HepG2 (cell line): ENCODE measurements around the gene ZNF865. TPM values are rescaled to one million over a fixed set of nuclear protein-coding genes. Genes with fewer than 3 reads are reported as not detected.

Experiments
- ASH2L ChIP-seq: fragments of 300-600, 200-600 bp; sonication (generic); IDR thresholded peaks from 2 replicates; pipeline ENCODE4 v1.7.0; 2017; ENCODE audit warnings: low read depth, mild to moderate bottlenecking, moderate library complexity, mixed read lengths, low read length; ENCODE audit not compliant: insufficient read length
- BHLHE40 ChIP-seq: IDR thresholded peaks from 2 replicates; pipeline ENCODE4 v1.6.1; 2011; ENCODE audit warnings: low read length, improper control_type of control experiment
- CCDC6 ChIP-seq: sonication (generic); formaldehyde crosslinking; IDR thresholded peaks from 2 replicates; pipeline ENCODE4 v1.8.1; 2022; ENCODE audit warnings: mild to moderate bottlenecking, missing genetic modification reagents, moderate library complexity
- ERF ChIP-seq: IDR thresholded peaks from 2 replicates; pipeline ENCODE4 v1.6.1; 2018; ENCODE audit warnings: missing biosample characterization, missing genetic modification reagents
- FOXA1 ChIP-seq, 2 experiments: fragments of 450-650 bp in 1 of 2; sonication (generic) in 1 of 2; formaldehyde crosslinking in 1 of 2; IDR thresholded peaks; 2 replicates each; pipeline versions ENCODE4 v1.4.0 to v1.6.1; 2016 to 2020; ENCODE audit warnings: missing genetic modification reagents in 1 of 2
- FOXC1 ChIP-seq: sonication (generic); formaldehyde crosslinking; IDR thresholded peaks from 2 replicates; pipeline ENCODE4 v1.8.0; 2022; ENCODE audit warnings: mild to moderate bottlenecking, missing genetic modification reagents, borderline replicate concordance
- GABPB1 ChIP-seq: IDR thresholded peaks from 2 replicates; pipeline ENCODE4 v1.6.1; 2016; ENCODE audit warnings: mild to moderate bottlenecking, missing genetic modification reagents, moderate library complexity, missing compliant biosample characterization
- HDAC1 ChIP-seq: sonication (generic); formaldehyde crosslinking; IDR thresholded peaks from 2 replicates; pipeline ENCODE4 v1.5.1; 2020; ENCODE audit warnings: mild to moderate bottlenecking, missing genetic modification reagents
- HMG20B ChIP-seq: conservative IDR thresholded peaks from 2 replicates; pipeline ENCODE4 v1.6.1; 2016; ENCODE audit warnings: missing genetic modification reagents, missing compliant biosample characterization
- JUND ChIP-seq: sonication (generic); formaldehyde crosslinking; IDR thresholded peaks from 2 replicates; pipeline ENCODE4 v1.8.0; 2022; ENCODE audit warnings: mild to moderate bottlenecking, missing genetic modification reagents
- MAFK ChIP-seq, 2 experiments: IDR thresholded peaks in 1 of 2; conservative IDR thresholded peaks in 1 of 2; 2 replicates each; pipeline ENCODE4 v1.6.1; 2011; ENCODE audit warnings: improper control_type of control experiment in 2 of 2, low read length in 2 of 2
- MIER2 ChIP-seq: IDR thresholded peaks from 2 replicates; pipeline ENCODE4 v1.6.1; 2016; ENCODE audit warnings: missing biosample characterization, missing genetic modification reagents
- RNF2 ChIP-seq: fragments of 450-650 bp; conservative IDR thresholded peaks from 2 replicates; pipeline ENCODE4 v1.6.1; 2016; ENCODE audit warnings: low read depth
- THAP11 ChIP-seq: IDR thresholded peaks from 2 replicates; pipeline ENCODE4 v1.6.1; 2016; ENCODE audit warnings: missing biosample characterization, missing genetic modification reagents
- TMF1 ChIP-seq: sonication (generic); formaldehyde crosslinking; IDR thresholded peaks from 2 replicates; pipeline ENCODE4 v1.8.1; 2022; ENCODE audit warnings: low read depth, missing genetic modification reagents
- U2AF2 ChIP-seq: fragments of 200-400 bp; formaldehyde crosslinking; IDR thresholded peaks from 2 replicates; pipeline ENCODE4 v1.6.1; 2017; ENCODE audit warnings: low read depth, mild to moderate bottlenecking, low read length
- ZBTB21 ChIP-seq: sonication (generic); formaldehyde crosslinking; IDR thresholded peaks from 2 replicates; pipeline ENCODE4 v1.4.0; 2020; ENCODE audit warnings: missing genetic modification reagents
- ZNF12 ChIP-seq: sonication (generic); formaldehyde crosslinking; IDR thresholded peaks from 2 replicates; pipeline ENCODE4 v1.5.0; 2020; ENCODE audit warnings: missing genetic modification reagents
- ZNF234 ChIP-seq: sonication (generic); formaldehyde crosslinking; conservative IDR thresholded peaks from 2 replicates; pipeline ENCODE4 v1.5.1; 2020; ENCODE audit warnings: mild to moderate bottlenecking, missing genetic modification reagents
- ZNF281 ChIP-seq: sonication (generic); formaldehyde crosslinking; IDR thresholded peaks from 2 replicates; pipeline ENCODE4 v1.4.0; 2020; ENCODE audit warnings: missing genetic modification reagents, borderline replicate concordance
- ZNF670 ChIP-seq: sonication (generic); formaldehyde crosslinking; IDR thresholded peaks from 2 replicates; pipeline ENCODE4 v1.8.0; 2022; ENCODE audit warnings: mild to moderate bottlenecking, missing genetic modification reagents, borderline replicate concordance
- ZNF761 ChIP-seq: sonication (generic); formaldehyde crosslinking; conservative IDR thresholded peaks from 2 replicates; pipeline ENCODE4 v1.4.0; 2020; ENCODE audit warnings: mild to moderate bottlenecking, missing genetic modification reagents
- polyA plus RNA-seq, 8 experiments: library from polyadenylated mRNA; depleted of rRNA in 3 of 8; stranded (reverse) in 7 of 8; unstranded in 1 of 8; fragments of >200 nt; fragmentation: Illumina TruSeq in 4 of 8; extraction: Trizol in 4 of 8; gene quantifications; 2 replicates each; pipeline versions ENCODE4 v1.2.1 to v1.2.3, GENCODE V29; 2011 to 2016; ENCODE audit warnings: low read depth in 4 of 8, missing spikeins in 1 of 8, mixed read lengths in 1 of 8; ENCODE audit not compliant: insufficient read depth in 1 of 8
- total RNA-seq, 5 experiments: library from RNA; depleted of rRNA; stranded (reverse); fragments of >200 nt; fragmentation: Illumina TruSeq; extraction: Trizol; gene quantifications; 2 replicates each; pipeline ENCODE4 v1.2.3, GENCODE V29; 2016; ENCODE audit warnings: low read depth in 1 of 5
- TF ChIP-seq, protein P1 (sequence below): IDR thresholded peaks from 2 replicates; pipeline ENCODE4 v1.6.1; 2016; ENCODE audit warnings: low read depth, control low read depth
- TF ChIP-seq, protein P2 (sequence below): fragments of 450-650 bp; IDR thresholded peaks from 2 replicates; pipeline ENCODE4 v1.6.1; 2017; ENCODE audit warnings: mild to moderate bottlenecking

The ZNF865 gene
- total and polyA plus RNA-seq, 2 of the 13 experiments (the other 11 are each of a cell fraction or from before 2014, with no cell fraction given): 0.93 to 1.0 TPM

- 0 out of 2 replicates have a peak, but pooled peaks have one; percentile 9 for TF ChIP-seq ZNF281 (CRISPR knock-in tag)
- TF ChIP-seq, protein P1, sequence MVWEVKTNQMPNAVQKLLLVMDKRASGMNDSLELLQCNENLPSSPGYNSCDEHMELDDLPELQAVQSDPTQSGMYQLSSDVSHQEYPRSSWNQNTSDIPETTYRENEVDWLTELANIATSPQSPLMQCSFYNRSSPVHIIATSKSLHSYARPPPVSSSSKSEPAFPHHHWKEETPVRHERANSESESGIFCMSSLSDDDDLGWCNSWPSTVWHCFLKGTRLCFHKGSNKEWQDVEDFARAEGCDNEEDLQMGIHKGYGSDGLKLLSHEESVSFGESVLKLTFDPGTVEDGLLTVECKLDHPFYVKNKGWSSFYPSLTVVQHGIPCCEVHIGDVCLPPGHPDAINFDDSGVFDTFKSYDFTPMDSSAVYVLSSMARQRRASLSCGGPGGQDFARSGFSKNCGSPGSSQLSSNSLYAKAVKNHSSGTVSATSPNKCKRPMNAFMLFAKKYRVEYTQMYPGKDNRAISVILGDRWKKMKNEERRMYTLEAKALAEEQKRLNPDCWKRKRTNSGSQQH (CRISPR knock-in tag): peak; percentile 46; the same call in 1 of the 2 replicates
- peak; percentile 6; the same call in 1 of the 2 replicates for TF ChIP-seq BHLHE40
- TF ChIP-seq HDAC1 (CRISPR knock-in tag): peak; percentile 38
- peak; percentile 86 for TF ChIP-seq GABPB1 (CRISPR knock-in tag)
- TF ChIP-seq ASH2L: peak; percentile 84
- no peak for TF ChIP-seq MIER2
- peak; percentile 79 for TF ChIP-seq THAP11 (CRISPR knock-in tag)
- peak; percentile 83; the same call in 1 of the 2 replicates for TF ChIP-seq ZNF761 (CRISPR knock-in tag)
- TF ChIP-seq ERF (CRISPR knock-in tag): peak; percentile 58; the same call in 1 of the 2 replicates
- 0 out of 2 replicates have a peak, but pooled peaks have one; percentile 16 for TF ChIP-seq ZBTB21 (CRISPR knock-in tag)
- no peak for TF ChIP-seq ZNF234 (CRISPR knock-in tag)
- TF ChIP-seq MAFK (conservative IDR thresholded peaks at IDR 0.05 in 1 of 2, IDR thresholded peaks at IDR 0.05 in 1 of 2; ENCODE audit: low read length in 2 of 2): no peak
- TF ChIP-seq RNF2: peak; percentile 92
- peak; percentile 60; the same call in 1 of the 2 replicates for TF ChIP-seq TMF1
- no peak for TF ChIP-seq U2AF2
- TF ChIP-seq FOXA1 (IDR thresholded peaks at IDR 0.05): no peak
- no peak for TF ChIP-seq FOXA1 (CRISPR knock-in tag; IDR thresholded peaks at IDR 0.05)
- no peak for TF ChIP-seq ZNF12 (CRISPR knock-in tag)
- peak; percentile 60; the same call in 1 of the 2 replicates for TF ChIP-seq ZNF670 (CRISPR knock-in tag)
- TF ChIP-seq, protein P2, sequence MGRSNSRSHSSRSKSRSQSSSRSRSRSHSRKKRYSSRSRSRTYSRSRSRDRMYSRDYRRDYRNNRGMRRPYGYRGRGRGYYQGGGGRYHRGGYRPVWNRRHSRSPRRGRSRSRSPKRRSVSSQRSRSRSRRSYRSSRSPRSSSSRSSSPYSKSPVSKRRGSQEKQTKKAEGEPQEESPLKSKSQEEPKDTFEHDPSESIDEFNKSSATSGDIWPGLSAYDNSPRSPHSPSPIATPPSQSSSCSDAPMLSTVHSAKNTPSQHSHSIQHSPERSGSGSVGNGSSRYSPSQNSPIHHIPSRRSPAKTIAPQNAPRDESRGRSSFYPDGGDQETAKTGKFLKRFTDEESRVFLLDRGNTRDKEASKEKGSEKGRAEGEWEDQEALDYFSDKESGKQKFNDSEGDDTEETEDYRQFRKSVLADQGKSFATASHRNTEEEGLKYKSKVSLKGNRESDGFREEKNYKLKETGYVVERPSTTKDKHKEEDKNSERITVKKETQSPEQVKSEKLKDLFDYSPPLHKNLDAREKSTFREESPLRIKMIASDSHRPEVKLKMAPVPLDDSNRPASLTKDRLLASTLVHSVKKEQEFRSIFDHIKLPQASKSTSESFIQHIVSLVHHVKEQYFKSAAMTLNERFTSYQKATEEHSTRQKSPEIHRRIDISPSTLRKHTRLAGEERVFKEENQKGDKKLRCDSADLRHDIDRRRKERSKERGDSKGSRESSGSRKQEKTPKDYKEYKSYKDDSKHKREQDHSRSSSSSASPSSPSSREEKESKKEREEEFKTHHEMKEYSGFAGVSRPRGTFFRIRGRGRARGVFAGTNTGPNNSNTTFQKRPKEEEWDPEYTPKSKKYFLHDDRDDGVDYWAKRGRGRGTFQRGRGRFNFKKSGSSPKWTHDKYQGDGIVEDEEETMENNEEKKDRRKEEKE: no peak
- peak; percentile 87 for TF ChIP-seq FOXC1
- TF ChIP-seq CCDC6 (CRISPR knock-in tag): no peak
- 0 out of 2 replicates have a peak, but pooled peaks have one; percentile 20 for TF ChIP-seq JUND (CRISPR knock-in tag)
- TF ChIP-seq HMG20B (CRISPR knock-in tag): no peak
Observed at GRCh38 chr19:55654868-55655647, 49.6 kb downstream of the ZNF865 start, which contains the start of gene U2AF2 (continued).
